ENCODE measurements around the gene GALNT14.

GALNT14 gene

DNA sequence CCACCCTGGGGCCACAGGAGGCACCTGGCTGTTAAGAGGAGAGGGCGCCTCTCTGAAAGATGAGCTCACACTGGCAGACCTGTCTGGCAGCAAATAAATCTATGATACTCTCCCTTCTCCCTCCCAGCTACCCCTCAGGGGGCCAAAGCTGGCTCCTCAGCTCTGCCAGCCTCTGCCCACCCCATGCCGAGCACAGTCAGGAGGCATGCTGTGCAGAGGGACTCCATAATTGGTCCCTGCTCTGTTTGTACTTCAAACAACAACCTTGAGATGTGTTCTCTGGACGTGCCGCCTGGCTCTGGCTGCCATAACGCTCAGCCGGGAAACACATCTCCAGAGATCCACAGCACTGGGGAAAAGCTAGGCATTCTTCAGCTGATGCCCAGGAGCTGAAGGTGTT lies 126.7 kb downstream of the GALNT14 start:
- TF ChIP-seq, protein P1, sequence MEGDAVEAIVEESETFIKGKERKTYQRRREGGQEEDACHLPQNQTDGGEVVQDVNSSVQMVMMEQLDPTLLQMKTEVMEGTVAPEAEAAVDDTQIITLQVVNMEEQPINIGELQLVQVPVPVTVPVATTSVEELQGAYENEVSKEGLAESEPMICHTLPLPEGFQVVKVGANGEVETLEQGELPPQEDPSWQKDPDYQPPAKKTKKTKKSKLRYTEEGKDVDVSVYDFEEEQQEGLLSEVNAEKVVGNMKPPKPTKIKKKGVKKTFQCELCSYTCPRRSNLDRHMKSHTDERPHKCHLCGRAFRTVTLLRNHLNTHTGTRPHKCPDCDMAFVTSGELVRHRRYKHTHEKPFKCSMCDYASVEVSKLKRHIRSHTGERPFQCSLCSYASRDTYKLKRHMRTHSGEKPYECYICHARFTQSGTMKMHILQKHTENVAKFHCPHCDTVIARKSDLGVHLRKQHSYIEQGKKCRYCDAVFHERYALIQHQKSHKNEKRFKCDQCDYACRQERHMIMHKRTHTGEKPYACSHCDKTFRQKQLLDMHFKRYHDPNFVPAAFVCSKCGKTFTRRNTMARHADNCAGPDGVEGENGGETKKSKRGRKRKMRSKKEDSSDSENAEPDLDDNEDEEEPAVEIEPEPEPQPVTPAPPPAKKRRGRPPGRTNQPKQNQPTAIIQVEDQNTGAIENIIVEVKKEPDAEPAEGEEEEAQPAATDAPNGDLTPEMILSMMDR (IDR thresholded peaks at IDR 0.05; ENCODE audit: low read length, missing control alignments), result no peak
- no peak overlapping the region for H3K4me3 ChIP-seq (replicated peaks; ENCODE audit: low read depth, low read length)
- no peak for DNase-seq (ENCODE audit: low read depth)

DNA sequence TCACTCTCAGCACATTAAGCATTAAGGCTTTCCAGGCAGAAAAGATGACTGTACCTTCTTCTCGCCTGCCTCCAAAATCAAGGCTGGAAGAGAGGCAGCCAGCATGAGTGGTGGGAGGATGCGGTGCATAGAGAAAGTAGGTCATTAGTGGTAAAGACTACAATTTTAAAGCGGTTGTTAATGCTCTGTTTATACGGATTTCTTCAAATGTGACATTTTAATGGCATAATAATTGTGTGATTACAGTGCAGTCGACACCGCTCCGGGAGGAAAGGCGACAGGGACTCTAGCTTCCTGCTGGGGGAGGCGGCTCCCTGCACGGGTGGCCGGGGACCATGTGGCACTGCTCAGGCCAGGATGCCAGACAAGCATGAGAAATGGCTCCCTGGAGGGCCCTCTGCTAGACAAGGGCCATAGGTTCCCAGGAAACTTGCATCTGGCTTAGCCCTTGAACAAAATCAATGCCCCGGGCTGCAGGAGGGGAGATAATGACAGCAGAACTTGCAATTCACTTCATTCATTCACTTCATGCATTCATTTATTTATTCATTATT lies 129.6 kb downstream of the GALNT14 start:
- no peak for DNase-seq (ENCODE audit: low read depth)
- TF ChIP-seq, protein P1 (IDR thresholded peaks at IDR 0.05; ENCODE audit: low read length, missing control alignments), result no peak

DNA sequence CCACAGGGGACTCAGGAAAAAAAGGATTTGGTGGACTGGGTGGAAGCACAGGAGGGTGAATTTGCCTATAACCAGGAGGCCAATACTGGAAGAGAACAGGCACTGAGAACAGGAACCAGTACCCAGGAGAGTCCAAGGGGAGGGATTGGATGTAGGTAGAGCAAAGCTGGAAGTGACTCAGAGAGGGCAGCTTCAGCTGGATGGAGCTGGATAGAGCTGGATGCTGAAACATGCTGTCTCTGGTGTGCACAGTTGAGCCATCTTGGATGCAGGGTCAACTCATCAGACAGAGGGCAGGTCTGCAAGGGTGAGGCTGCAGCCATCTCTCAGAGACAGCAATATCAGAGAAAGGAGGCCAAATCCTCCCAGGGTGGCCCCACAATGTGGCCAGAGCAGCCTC lies 134.0 kb downstream of the GALNT14 start:
- no peak overlapping the region for H3K4me3 ChIP-seq (replicated peaks; ENCODE audit: low read depth, low read length)
- TF ChIP-seq, protein P1 (IDR thresholded peaks at IDR 0.05; ENCODE audit: low read length, missing control alignments), result no peak
- no peak for DNase-seq (ENCODE audit: low read depth)

More for the DNA sequence above, 129.6 kb downstream of the GALNT14 start:
- no peak overlapping the region for H3K4me3 ChIP-seq (replicated peaks; ENCODE audit: low read depth, low read length)

DNA sequence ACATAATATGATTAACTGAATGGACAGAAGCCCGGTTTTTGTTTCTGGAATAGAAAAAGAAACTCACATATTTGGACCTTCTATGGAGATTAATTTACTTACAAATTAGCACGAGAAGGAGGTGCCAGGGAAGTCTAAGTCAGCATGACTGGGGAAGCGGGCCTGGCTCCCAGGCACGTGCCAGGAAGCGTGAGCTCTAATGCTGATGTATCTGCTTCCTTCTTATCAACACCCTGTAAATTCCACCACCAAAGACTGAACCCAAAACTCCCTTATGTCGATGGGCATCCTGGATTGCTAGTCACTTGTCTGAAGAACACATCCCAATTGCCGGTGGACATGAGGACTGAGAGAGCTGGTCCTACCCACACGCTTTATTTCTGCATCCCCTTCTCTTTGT lies 134.5 kb downstream of the GALNT14 start:
- no peak for DNase-seq (ENCODE audit: low read depth)
- no peak overlapping the region for H3K4me3 ChIP-seq (replicated peaks; ENCODE audit: low read depth, low read length)
- TF ChIP-seq, protein P1 (IDR thresholded peaks at IDR 0.05; ENCODE audit: low read length, missing control alignments), result no peak

DNA sequence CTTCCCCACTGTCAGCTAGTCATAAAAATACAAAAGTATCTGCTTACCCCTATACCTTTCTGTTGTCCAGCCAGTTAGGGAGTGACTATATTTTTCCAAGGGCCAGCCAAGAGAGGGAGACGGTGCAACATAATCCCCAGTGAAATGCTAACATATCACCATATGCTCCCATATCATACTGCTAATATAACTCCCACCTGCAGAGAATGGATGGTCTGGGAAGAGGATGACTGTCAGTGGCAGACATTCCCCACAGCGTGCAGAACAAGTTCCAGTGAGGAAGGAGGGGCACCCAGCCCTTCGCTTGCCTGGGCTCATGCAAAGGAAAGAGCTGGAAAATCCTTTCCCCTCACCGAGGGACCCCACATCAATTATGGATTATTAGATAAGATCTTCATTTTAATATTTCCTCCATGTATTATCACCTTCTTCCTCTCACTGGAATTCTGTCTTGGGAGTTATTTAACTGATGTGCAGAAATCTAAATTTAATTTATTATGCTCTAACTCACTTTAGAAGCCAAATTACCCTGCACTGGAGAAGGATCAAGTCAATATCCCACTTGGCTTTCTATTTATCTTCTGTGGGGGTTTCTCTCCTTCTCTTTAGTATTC lies 135.6 kb downstream of the GALNT14 start:
- no peak overlapping the region for H3K4me3 ChIP-seq (replicated peaks; ENCODE audit: low read depth, low read length)
- DNase-seq (ENCODE audit: low read depth), result no peak
- TF ChIP-seq, protein P1 (IDR thresholded peaks at IDR 0.05; ENCODE audit: low read length, missing control alignments), result no peak

DNA sequence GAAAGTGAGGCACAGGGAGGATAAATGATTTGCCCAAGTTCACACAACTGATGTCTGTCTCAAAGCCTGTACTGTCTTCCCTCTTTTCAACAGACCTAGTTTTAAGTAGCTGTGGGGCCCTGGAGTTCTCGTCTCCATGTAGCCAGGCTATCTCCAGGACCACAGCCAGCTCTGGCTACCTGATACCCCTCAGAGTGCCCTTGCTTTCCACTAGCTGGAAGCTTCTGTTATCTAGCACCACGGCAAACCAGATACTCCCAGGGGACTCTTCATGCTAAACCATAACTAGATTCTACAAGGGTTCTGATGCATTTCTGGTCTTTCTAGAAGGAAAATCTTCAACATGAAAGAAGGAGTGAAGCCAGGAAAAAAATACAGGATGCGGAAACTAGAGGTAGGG lies 137.3 kb downstream of the GALNT14 start:
- DNase-seq (ENCODE audit: low read depth), result no peak
- H3K4me3 ChIP-seq (replicated peaks; ENCODE audit: low read depth, low read length), result no peak overlapping the region
- TF ChIP-seq, protein P1 (IDR thresholded peaks at IDR 0.05; ENCODE audit: low read length, missing control alignments), result no peak

DNA sequence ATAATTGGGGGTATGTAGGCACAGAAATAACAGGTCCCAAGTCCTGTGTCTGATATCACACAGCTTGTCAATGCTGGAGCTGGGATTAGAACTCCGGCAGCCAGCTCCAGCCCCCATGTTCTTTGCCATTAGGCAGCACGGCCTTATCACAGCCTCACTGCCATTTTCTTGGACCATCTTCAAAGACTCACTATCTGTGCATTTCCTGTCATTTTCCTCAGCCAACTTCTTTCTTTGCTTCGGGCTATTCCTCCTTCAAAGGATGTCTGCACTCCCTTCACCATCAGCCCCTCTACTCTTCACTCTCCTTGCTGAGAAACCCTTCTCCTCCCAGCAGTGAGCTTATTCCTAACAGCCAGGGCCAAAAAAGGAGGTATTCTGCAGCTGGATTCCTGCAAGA lies 139.6 kb downstream of the GALNT14 start:
- no peak overlapping the region for H3K4me3 ChIP-seq (replicated peaks; ENCODE audit: low read depth, low read length)

More for the DNA sequence above, 139.6 kb downstream of the GALNT14 start:
- TF ChIP-seq, protein P1 (IDR thresholded peaks at IDR 0.05; ENCODE audit: low read length, missing control alignments), result no peak
- no peak for DNase-seq (ENCODE audit: low read depth)

Measured in fibroblast of pulmonary artery (primary cell).